NCI-H146 (cell line): ENCODE measurements around the gene CNFN.
A peak's percentile ranks its signal among the peaks of the same experiment; 100 is the strongest.

Experiments
- DNase-seq: peaks from one replicate; lab custom pipeline; 2025; lab: John Stamatoyannopoulos, UW

CNFN gene, protein sequence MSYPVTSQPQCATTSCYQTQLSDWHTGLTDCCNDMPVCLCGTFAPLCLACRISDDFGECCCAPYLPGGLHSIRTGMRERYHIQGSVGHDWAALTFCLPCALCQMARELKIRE

DNA sequence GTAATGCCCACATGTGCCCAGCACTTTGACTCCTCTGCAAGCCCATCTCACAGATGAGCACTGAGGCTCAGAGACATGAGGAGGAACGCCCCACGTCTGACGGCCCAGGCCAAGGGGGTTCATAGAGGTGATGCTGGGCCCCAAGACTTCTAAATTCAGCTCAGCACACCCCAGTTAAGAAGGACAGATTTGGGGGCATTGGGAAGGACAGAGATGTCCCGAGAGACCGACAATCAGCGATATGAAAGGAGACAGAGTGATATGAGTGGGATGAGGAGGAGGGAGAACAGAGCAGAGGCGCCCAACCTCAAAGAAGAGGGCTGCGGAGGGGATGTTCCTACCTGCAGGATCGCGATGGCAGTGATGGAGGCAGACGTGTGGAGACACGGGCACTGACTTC, at the start of gene CNFN:
TSS of gene CNFN (minus strand) at position 399 of the 400 bp plus-strand sequence. CDS start 1,260 bp downstream, outside the sequence.
- DNase-seq: no peak

DNA sequence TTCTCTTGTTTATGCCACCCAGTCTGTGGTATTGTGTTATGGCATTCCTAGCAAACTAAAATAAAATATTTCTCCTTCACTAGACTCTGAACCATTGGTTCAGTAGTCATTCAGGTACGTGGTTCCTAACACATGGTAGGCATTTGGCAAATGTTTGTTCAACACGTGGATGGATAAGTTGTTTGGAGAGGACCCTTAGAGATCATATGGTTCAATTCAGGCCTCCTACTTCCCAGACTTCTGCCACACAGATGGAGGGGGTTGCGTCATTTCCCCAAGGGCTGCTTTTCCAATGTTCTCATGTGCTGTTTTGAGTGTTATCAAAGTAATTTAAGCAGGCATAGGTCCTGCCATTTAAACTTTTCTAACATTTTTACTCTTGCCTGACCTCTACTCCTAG, 45.9 kb upstream of the CNFN start:
- DNase-seq: no peak

DNA sequence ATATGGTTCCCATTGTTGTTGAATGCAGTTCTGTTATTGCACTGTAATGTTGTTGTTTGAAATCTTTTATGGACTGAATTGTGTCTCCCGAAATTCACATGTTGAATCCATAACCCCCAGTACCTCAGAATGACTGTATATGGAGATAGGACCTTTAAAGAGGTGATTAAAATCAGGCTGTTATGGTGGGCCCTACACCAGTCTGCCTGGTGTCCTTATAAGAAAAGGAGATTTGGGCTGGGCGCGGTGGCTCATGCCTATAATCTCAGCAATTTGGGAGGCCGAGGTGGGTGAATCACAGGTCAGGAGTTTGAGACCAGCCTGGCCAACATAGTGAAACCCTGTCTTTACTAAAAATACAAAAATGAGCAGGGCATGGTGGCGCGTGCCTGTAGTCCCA, 45.2 kb upstream of the CNFN start:
- DNase-seq: no peak

DNA sequence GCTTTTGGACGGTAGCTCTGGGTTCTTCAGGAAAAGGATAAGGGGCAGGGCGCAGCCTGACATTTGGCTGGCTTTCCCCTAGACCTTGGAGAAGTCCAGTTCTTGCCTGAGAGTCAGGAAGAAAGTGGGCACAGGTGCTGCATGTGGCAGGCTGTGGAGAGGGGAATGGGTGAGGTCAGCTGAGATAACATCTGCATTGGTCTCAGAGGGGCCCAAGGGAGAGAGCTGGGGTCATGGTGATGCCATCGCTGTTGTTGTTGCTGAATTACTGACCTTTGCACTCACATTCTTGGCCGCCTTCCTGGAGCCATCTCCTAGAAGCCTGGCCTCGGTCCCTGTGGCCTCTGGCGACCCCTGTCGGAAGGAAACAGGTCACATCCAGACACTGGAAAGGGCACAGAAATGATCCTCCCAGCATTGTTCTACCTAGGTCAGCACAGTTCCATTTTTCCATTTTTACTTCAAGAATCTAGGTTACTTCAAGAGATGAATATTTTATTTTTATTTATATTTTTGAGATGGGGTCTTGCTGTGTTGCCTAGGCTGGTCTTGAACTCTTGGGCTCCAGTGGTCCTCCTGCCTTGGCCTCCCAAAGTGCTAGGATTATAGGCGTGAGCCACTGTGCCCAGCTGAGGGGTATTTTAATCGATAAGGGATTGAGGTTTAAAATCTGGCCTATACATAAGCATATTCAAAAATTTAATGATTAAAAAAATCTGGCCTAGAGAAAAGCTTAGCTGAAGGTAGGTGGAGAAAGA, 43.6 kb upstream of the CNFN start:
- peak; percentile 86 for DNase-seq

DNA sequence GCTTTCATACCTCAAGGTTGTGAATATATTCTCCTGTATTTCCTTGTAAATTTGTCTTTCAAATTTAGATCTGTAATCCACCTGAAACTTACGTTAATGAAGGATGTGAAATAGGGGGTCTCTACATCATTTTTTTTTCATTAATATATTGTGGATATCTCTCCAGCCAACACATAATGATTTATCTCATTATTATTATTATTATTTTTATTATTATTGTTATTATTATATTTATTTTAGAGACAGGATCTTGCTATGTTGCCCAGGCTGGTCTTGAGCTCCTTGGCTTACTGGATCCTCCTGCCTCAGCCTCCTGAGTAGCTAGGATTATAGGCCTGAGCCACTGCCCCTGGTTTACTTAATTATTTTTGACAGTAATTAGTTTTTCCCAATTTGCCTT, 41.4 kb upstream of the CNFN start:
- DNase-seq: no peak

DNA sequence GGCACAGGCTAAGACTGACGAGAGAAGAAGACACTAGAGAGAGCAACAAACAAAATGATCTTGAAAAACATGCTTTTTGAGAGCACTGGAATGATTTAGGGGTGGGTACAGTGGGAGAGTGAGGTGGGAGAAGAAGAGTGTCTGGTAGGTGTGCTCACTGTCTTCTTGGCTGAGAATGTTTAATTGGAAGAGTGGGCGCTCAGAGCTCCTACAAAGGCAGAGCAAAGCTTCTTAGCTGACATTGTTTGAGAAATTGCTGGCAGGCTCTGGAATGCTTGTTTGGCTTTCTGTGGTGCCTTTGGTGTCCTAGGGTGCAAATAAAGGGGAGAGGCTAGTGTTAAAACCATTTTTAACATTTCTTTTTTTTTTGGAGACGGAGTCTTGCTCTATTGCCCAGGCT, 38.6 kb upstream of the CNFN start:
- no peak for DNase-seq

DNA sequence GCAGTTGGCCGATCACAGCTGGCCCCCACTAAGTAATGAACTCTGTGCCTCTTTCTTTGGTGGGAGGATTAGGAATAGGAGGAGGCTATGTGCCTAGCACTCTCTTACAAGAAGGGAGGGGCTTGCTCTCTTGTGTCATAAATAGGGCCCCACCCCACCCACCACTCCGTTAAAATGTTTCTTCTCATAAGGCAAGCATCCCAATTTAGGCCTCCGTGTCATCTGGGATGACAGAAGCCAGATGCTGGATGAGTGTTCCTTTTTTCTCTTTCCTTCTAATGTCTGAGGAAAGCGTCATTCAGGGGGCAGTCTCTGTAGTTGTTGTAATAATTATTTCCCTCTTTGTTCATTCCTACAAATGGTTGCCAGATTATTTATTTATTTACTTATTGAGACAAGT, 37.2 kb upstream of the CNFN start, which contains the start of gene LIPE:
TSS of gene LIPE (minus strand) at position 76 of the 400 bp plus-strand sequence. CDS start 239 bp downstream, outside the sequence.
- DNase-seq: no peak

DNA sequence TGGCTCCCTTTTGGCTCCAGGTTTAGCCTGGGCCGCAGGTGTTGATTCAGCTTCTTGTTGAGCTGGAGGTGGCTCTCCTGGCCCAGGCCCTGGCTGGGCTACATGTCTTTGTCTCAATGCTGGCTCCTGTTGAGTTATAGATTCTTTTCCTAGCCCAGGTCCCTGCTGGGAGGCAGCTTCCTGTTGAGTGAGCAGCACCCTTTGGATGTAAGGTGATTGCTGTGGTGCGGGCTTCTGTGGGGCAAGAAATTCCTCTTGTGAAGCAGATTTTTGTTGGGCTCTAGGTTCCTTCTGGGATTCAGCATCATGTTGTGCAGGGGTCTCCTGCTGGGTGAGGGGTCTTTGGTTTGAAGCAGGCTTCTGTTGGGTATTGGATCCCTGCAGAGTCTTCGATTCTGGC, 36.5 kb upstream of the CNFN start:
- peak; percentile 85 for DNase-seq

DNA sequence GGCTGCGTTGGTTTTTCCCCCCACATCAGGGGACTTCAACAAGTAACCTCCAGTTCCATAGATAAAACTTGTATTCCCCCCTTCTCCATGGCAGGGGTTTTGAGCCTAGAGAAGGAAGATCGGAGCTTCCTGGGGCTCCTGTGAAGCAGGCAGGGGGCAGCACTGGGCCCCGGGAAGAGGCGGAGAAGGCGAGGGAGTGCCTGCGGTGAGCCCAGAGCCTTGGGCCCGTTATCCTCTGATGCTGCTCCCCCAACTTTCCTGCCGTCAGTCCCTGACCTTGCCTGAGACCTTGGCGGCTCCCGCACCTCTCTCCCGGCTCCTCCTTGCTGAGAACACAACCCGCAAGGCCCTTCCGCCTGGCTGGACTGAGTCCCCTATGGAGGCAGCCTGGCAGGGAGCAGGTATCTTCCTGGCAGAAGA, 34.6 kb upstream of the CNFN start:
- DNase-seq: no peak

DNA sequence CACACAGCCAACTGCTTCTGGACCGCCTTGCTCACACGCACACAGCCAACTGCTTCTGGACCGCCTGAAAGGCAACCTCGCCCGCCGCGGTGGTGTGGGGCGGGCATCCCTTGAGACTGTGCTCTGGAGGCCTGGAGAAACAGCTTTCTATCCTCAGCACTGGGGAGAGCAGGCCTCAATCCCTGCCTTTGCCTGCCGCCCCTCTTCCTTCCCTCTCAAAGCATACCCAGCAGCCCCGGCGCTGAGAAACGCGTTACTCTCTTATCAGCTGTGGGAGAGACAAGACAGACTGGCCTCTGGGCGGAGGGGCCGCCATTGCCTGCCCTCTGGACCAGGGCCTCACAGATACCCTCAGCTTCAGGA, 34.2 kb upstream of the CNFN start:
- DNase-seq: no peak

DNA sequence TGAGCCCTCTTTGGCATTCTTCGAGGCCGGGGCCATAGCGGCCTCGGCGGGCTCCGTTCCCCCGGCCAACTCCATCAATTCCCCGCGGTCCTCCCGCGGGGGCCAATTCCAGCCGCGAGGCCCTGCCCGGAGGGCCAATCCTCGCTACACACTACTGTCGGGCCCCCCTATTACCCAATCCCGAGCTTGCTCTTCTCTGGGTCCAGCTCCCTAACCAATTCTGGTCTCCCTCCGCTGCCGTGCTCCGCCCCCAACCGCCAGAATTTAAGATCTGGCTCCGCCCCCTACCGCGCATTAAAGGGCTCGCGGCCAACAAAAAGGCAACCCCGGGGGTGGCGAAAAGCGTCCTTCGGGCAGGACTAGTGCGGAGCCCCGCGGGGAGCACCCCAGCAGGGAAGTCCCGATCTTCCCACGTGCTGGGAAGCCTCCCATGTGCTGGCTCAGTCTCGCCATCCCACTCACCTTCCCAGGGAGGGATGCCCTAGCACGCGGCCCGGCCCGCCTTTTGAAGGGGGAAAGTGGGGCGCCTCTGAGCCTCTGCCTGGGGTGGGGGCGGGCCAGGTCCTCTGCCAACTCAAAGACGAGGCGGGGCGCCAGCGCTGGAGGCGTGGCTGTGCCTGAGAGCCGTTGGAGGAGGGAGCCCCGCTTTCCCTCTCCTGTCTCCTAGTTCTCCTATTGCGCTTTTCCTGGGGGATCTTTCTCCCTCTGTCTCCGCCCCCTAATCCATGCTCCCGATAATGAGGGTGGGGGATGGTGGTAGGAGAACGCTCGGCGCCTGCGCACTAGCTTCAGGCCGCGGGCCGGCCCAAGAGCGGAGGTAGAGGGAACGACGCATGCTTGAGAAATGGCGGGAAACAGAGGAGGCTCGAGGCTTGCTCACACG, 33.6 kb upstream of the CNFN start:
- peak; percentile 96 for DNase-seq

DNA sequence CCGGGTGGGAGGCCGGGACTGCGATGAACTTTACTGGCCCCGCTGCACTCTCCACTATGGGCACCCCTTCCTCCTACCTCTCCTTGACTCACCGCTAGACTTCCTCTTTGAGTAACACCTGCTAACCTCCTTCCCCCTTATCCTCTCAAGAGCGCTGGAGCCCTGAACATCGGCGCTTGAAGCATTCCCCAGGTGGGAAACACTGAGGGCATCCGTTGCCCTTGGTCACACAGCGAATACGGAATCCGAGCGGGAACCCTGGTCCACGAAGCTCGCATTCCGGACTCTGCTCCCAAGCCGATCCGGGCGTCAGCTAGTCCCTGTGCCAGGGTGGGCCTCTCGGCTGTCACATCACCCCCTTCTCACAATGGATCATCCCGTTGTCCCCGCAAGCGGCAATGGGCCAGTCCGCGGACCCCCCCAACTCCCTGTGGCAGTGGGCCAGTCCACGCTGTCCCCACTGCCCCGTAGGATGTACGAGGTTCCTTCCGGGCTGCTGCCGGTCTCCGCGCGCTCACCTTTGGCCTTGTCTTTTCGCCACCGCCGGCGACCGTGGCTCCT, 32.9 kb upstream of the CNFN start:
- peak; percentile 83 for DNase-seq

DNA sequence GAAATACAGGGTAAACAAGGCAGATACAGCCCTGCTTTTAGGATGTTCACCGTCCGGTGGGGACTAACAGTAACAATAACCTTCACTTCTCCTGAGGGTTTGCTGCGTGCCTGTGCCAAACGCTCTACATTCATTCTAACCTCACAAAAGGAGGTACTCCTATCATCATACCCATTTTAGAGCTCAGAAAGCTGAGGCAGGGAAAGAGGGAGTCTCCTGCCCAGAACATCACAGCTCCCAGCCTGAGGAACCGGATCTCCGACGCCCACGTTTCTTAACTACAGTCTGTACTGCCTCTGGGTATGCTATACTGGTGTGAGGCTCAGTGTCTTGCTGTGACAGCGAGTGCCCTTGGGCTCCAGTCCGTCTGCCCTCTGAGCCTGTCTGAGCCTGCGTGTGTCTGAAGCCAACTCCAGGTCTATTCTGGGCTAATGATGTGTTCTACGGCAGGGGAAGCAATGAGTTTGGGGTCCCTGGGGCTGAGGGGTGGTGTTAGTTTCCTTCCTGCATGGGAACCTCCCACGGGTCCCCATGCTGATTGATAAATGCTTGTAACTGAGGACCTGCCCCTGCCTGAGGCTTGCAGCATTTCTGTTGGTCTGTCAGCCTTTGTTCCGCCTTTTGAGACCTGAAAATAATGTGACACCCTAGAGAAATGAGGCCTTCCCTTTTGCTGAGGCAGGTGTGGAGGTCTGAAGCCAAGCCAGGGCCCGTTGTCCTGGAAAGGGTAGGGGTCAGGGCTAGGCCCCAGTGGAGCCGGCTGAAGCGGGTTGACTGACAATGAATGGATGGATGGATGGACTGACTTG, 32.2 kb upstream of the CNFN start:
- DNase-seq: peak; percentile 45

DNA sequence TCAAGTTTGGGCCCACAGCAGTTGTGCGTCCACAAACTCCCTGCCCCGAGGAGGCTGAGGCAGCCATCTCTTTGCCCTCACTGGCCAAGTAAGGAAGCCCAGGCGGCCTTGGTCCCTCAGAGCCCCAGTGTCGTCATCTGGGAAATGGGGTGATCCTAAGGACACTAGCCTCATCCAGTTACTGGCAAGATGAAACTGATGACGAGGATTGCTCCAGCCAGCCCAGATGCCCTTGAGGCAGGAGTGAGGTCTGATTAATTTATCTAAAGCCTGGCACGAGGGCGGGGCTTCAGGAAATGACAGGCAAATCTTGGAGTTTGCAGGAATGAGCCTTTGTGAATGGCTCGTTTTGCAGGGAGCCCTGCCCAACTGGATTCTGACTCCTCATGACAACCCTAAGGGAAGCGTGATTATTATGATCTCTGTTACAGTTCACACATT, 31.5 kb upstream of the CNFN start:
- DNase-seq: no peak

DNA sequence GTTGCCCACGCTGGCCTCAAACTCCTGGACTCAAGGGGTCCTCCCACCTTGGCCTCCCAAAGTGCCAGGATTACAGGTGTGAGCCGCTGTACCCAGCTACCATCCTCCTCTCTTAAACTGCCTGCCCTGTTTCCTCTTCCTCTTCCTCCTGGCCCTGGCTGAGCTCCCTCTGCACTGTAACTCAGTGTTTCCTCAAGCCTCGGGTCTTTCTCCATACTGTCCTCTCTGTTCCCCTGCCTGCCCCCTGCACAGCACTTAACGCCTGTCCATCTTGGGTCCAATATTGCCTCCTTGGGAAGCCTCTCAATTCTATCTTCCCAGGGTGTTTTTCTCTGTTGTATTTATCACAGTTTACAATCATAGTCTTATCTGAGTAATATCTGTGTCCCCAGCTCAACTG, 31.0 kb upstream of the CNFN start:
- DNase-seq: no peak

DNA sequence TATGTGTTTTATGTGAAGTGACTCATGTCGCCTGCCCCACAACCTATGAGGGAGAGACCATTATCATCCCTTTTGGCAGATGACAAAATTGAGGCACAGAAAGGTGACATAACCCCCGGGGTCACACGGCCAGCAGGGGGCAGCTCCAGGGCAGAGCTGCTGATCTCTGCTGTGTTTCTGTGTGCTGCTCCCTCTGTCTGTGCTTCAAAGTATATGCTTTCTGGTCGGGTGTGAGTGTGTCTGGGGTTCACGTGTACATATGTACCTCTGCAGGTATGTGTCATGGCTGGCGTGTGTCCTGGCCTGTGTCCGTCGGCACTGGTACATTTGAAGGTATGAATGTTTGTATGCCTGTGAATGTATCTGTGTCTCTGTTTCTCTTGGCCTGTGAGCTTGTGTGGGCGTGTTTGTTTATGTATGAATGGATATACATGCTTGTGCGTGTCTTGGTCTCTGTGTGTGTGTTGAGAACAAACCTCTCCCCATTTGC, 30.0 kb upstream of the CNFN start:
- peak; percentile 27 for DNase-seq

DNA sequence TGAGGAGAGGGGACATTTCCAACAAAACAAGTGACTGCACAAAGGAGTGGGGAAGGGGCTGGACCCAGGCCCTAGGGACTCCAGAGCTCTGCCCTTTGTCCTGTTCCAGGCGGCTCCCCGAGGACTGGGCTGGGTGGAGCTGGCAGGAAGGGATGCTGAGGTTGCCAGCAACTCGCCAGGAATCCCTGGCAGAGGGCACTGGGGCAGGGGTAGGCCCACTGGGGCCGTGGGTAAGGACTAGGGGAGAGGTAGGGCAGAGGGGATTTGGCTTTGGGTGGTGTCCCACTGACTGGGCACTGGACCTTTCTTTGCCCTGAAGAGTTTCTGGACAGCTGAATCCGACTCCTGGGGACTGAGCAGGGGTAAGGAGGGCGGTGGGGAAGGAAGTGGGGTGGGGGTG, 29.2 kb upstream of the CNFN start:
- no peak for DNase-seq

DNA sequence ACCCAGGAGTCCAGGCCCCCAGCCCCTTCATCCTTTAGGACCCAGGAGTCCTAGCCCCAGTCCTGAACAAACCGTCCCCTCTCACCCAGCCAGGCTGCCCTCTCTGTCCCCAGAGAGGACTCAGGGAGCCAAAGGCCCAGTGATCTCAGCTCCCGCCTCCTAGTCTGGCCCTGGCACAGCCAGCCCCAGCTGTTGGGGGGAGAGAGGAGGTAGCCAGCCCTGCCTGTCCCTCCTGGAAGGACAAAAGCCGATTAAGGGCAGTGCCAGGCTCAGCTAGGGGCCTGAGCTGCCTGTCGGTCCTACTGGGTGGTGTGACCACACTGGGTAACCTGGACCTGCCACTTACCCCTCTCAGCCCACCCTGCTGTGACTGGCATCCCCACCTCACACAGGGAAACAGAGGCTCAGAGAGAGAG, 22.6 kb upstream of the CNFN start:
- DNase-seq: no peak

DNA sequence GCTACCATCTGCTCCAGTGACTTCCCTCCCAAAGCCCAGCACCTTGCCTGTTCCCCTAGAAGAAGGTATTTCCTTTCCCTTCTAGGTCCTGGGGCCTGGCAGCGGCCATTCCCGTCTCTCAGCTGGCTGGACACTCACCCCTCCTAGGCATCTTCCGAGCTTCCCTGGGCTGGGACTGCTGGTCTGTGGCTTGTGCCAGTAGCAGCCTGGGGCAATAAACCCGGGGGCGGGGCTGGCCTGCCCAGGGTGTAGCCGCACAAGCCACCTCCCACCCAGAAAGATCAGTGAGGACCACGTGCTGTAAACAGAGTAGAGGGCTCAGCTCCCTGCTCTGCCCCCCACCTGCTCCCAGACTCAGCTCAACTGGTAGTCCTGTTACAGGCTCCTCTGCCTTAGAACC, 22.1 kb upstream of the CNFN start:
- DNase-seq: no peak

DNA sequence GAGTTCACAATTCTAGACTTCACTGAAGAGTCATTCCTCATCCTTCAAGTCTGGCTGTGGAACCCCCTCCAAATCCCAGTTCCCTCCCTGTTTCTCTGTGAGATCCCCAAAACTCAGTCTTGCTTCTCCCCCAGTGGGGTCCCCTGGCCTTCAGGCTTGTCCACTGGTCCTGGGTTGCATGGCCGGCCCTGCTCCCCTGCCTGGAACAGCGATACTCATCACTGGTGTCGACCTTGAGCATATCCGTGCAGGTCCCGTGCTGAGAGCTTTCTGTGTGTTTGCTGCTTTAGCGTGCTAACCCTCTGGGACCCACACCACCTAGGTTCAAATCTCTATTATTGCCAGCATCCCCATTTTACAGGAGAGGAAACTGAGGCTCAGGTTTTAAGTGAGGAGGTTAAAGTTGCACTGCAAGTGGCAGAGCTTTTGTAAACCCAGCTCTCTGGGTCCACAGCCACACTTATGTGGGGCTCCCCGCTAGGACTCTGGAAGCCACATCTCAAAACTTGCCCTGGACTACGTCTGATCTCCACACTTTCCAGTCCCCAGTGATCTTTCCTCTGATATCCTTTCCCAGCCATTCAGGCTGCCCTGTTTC, 21.6 kb upstream of the CNFN start:
- no peak for DNase-seq

DNA sequence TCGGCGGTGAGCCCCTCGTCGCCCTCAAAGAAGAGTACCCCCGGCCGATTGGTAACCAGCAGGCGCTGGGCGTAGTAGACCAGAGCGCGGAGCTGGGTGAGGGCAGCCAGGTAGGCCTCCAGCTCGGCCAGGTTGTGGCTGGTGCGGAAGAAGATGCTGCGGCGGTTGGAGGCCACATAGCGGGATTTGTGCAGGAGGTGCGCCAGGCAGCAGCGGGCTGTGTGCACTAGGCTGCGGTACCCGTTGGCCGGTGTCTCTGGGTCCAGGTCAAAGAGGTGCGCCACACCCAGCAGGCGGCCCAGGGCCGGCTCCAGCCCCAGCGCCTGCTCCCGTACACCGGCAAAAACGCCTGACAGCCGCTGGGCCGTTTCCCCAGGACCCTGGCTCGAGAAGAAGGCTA, 20.3 kb upstream of the CNFN start:
- no peak for DNase-seq
